Ramos (cell line): ENCODE measurements around the gene DDTL.

Experiments
- in situ Hi-C: fragments of 300-500 bp; cut with MboI; formaldehyde crosslinking; loops from one replicate; pipeline ENCODE4 v1.14.3; 2022; ENCODE audit warnings: low sequenced_read_pairs; ENCODE audit not compliant: unreplicated experiment

DDTL gene

GRCh38 chr22:24003887-24004286 lies 37.2 kb downstream of the DDTL start:
- in situ Hi-C loops: no loop called here

DNA sequence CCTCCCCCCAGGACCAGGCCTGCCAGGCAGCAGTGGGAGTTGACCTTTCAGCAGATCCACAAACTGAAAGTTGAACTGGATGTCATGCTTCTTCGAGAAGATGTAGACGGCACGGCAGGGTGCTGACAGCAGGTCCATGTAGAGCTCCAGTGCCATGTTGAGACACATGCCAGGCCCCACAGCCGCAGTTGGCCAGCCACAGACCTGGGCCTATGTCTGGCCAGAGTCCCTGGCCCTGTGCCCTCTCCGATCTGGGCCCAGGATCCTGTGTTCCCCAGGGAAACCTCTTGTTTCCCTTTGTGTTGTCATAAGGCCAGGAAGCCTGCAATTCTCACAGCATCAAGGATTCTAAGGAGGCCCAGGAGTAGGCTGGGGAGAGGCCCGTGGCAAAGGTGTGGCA lies 38.5 kb downstream of the DDTL start, which contains the start of gene GSTT4:
GSTT4 (minus strand) TSS at position 253 of the 400 bp plus-strand sequence; CDS start at position 156, 97 bp downstream.
- in situ Hi-C loops: no loop called here

DNA sequence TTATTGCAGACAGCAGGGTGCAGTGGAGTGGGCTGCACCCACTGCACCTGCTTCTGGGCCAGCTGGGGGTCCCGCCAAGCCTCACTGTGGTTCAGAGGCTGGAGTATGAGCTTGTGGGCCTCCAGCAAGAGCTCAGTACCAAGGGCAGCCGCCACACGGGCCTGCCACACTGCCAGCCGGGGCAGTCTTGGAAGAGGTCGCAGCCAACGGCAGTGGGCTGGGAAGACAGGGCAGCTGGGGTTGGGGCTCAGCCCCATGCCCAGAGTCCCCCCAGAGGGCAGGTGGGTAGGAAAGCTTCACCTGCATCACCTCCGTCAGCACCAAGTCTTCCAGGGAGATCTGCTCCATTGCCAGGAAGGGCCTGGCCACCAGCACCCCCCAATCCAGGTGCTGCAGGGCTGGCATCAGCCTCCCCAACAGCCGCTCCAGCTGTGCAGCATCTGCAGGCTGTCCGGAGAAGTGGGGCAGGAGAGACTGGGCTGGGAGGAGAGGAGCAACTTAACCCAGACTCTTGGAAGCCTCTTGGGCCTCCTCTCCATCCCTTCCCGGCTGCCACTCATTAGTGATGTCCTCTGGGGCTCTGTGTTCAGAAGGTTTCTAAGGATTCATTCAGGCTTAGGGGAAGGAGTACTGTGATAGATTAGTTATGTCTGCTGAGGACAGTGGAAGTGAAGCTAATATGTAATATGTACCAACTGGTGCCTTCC lies 39.7 kb downstream of the DDTL start:
- in situ Hi-C loops: no loop called here

DNA sequence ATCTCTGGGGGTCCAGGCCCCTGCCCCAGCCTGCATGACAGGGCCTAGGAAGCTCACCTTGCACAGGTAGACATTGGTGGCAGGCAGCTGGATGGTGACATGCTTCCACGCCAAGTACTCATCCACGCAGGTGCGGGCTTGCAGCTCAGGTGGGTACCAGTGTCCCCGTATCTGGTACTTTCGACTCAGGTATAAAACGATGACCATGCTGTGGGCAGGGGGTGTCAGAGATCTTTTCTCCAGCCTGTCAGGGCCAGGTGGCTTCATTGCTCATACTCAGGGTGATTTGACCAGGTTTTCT lies 40.2 kb downstream of the DDTL start:
- in situ Hi-C loops: no loop called here

DNA sequence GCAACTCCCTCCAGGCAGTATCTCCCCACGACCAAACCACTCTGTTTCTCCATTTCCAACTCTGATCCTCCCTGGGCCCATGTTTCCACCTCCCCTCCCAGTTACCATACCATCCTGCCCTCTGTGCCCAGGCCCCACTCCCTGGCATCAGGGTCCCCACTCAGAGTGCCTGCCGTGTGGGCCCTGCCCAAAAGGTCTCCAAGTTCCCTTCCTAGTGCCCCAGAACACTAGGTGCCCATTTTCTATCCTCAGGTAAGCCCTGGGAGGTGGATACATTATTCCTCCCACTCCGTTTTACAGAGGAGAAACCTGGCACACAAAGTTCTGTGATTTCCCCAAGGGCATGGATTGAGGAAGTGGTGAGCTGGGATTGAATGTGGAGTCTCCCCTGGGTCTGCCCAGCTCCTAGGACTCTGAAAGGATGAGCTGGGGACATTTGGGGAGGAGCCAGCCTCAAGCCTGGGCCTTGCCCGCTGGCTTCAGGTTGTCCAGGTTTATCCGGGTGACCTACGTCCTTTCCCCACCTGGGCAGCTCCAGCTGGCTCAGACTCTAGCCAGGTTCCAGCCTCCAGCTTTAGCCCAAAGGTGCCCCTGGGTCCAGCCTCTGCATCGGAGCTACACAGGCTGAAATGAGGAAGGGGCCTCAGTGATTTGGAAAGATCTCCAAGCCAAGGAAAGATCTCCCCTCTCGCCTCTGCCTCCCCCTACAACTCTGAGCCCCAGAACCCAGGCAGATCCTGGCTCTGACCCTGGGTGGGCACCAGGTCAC lies 40.7 kb downstream of the DDTL start:
- in situ Hi-C loops: no loop called here

DNA sequence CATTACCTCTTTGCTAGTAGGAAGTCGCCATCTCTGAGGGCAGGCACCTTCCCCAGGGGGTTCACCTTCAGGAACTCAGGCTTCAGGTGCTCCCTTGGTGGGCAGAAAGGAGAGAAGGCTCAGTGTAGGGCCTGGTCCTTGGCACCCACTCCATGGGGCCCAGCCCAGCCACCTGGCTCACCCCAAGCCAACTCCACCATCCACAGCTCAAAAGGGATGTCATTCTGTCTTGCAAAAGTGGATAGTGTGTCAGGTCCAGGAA lies 41.3 kb downstream of the DDTL start:
- in situ Hi-C loops: no loop called here

DNA sequence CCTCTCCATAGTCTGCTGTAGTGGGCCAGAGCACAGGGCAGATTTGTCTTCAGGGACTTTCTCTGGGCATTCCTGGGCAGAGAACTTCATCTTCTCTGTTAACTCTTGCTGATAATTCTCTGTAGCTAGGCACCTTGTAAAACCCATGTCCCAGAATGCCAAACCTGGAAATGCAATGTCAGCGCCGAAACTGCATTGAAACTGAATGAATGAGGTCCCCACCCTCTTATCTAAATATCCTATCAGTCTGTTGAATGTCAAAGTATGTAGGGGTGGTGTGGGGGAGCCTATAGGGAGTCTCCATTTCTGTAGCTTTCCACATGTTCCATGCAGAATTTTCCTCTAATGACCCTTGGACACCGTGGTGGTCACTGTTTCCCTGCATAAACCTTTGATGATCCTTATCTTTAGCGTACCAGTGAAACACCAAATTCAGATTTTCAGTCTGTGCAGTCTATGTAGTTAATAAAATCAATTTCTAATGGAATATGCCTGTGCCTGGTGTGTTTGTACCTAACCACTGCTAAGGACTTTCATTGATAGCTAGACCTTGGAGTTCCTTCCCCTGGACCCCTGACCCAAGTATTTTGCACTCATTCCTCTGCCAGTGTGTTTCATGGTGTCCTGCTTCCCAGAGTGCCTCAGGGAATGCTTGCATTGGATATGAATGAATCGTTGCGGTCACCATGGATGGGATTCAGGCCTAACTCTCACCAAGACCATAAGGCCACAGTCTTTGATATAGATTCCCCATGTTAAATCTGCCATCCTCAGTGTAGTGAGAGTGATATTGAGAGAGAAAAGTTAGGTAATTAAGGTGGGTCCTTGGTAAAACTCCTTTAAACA lies 41.9 kb downstream of the DDTL start:
- in situ Hi-C loops: no loop called here

GRCh38 chr22:24009227-24010017 lies 42.7 kb downstream of the DDTL start:
- in situ Hi-C loops: no loop called here

GRCh38 chr22:24010018-24010391 lies 43.3 kb downstream of the DDTL start:
- in situ Hi-C loops: no loop called here

GRCh38 chr22:24011735-24012068 lies 45.0 kb downstream of the DDTL start:
- in situ Hi-C loops: no loop called here

- in situ Hi-C loops: no loop called here
These were observed 49.5 kb downstream of the DDTL start for GRCh38 chr22:24016156-24016555.

DNA sequence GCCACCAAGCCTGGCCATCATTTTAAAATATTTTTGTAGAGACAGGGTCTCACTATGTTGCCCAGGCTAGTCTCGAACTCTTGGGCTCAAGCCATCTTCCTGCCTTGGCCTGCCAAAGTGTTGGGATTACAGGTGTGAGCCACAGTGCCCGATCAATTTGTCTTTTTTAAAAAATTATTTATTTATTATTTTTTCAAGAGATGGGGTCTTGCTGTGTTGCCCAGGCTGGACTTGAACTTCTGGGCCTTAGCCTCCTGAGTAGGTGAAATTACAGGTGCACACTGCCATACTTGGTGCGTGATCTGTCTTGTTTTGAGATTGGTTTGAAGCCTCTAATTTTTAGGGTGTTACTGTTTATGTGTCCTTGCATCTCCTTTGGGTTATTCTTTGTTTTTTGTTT lies 54.6 kb downstream of the DDTL start:
- in situ Hi-C loops: no loop called here
